Endodermal cell (in vitro differentiated cells): ENCODE measurements around the gene CEP44. TPM values are rescaled to one million over a fixed set of nuclear protein-coding genes. Genes with fewer than 3 reads are reported as not detected.

Source experiments
- DNase-seq: peaks from one replicate; pipeline ENCODE4 v3.0.0-alpha.2; 2017
- H3K27ac ChIP-seq: 2 replicates; pipeline ENCODE4 v1.5.1; 2013; ENCODE audit warnings: mild to moderate bottlenecking, low read depth, low read length, moderate library complexity
- H3K27me3 ChIP-seq: 2 replicates; pipeline ENCODE4 v1.6.1; 2013; ENCODE audit warnings: mild to moderate bottlenecking, low read length, moderate library complexity; ENCODE audit not compliant: insufficient read depth, control insufficient read depth, poor library complexity, severe bottlenecking
- H3K36me3 ChIP-seq: 2 replicates; pipeline ENCODE4 v1.7.0; 2013; ENCODE audit warnings: mild to moderate bottlenecking, low read length, moderate library complexity; ENCODE audit not compliant: control insufficient read depth, insufficient read depth
- H3K4me1 ChIP-seq: one replicate; pipeline ENCODE4 v1.7.0; 2013; ENCODE audit warnings: low read length; ENCODE audit not compliant: control insufficient read depth, insufficient read depth
- H3K4me3 ChIP-seq: 2 replicates; pipeline ENCODE4 v1.5.1; 2013; ENCODE audit warnings: mild to moderate bottlenecking, low read length, moderate library complexity
- H3K9ac ChIP-seq: 2 replicates; pipeline ENCODE4 v1.6.1; 2013; ENCODE audit warnings: mild to moderate bottlenecking, low read length, moderate library complexity; ENCODE audit not compliant: poor library complexity, severe bottlenecking; ENCODE audit errors: extremely low read depth
- H3K9me3 ChIP-seq: 2 replicates; pipeline ENCODE4 v1.6.1; 2013; ENCODE audit warnings: mild to moderate bottlenecking, low read length, moderate library complexity; ENCODE audit not compliant: control insufficient read depth
- H3K27ac Mint-ChIP-seq: 2 replicates; pipeline ENCODE4 v1.8.0; 2020; ENCODE audit warnings: mixed read lengths
- H3K27me3 Mint-ChIP-seq: 2 replicates; pipeline ENCODE4 v1.8.0; 2021; ENCODE audit warnings: mild to moderate bottlenecking, mixed read lengths; ENCODE audit not compliant: insufficient read depth
- H3K36me3 Mint-ChIP-seq: 2 replicates; pipeline ENCODE4 v1.8.0; 2020; ENCODE audit warnings: low read depth, mixed read lengths
- H3K4me1 Mint-ChIP-seq: 2 replicates; pipeline ENCODE4 v1.8.0; 2020; ENCODE audit warnings: mixed read lengths
- H3K4me3 Mint-ChIP-seq: 2 replicates; pipeline ENCODE4 v1.8.0; 2020; ENCODE audit warnings: mild to moderate bottlenecking, moderate library complexity, mixed read lengths
- H3K9me3 Mint-ChIP-seq: 2 replicates; pipeline ENCODE4 v1.8.0; 2020; ENCODE audit warnings: mild to moderate bottlenecking, mixed read lengths
- whole genome bisulfite sequencing, 2 experiments: methylation state at CpG; one replicate each; pipeline versions ENCODE4 v1.1.5 to v1.1.7; 2013; ENCODE audit warnings: missing lambda C conversion rate in 2 of 2, mixed read lengths in 1 of 2; ENCODE audit not compliant: insufficient coverage in 1 of 2, insufficient read length in 1 of 2; 5-methylcytosine and 5-hydroxymethylcytosine counted together
- total RNA-seq, 2 donors: library from RNA; stranded (reverse); fragmentation: NEBNext Ultra II Directional in 1 of 2; extraction: Animal tissue kit (Norgen Biotek cat#: 25700) in 1 of 2; gene quantifications; 2 replicates in 1 of 2; 3 replicates in 1 of 2; pipeline ENCODE4 v1.2.1, GENCODE V29; 2021
- TF ChIP-seq, protein P1 (sequence below): fragments of 200-600 bp; sonication (generic); conservative IDR thresholded peaks from 2 replicates; pipeline ENCODE4 v1.5.0; 2021; ENCODE audit warnings: antibody characterized with exemption, mild to moderate bottlenecking

Gene CEP44
- total RNA-seq, 2 donors from 2014 or later = 21.5 to 24.9 TPM

DNA sequence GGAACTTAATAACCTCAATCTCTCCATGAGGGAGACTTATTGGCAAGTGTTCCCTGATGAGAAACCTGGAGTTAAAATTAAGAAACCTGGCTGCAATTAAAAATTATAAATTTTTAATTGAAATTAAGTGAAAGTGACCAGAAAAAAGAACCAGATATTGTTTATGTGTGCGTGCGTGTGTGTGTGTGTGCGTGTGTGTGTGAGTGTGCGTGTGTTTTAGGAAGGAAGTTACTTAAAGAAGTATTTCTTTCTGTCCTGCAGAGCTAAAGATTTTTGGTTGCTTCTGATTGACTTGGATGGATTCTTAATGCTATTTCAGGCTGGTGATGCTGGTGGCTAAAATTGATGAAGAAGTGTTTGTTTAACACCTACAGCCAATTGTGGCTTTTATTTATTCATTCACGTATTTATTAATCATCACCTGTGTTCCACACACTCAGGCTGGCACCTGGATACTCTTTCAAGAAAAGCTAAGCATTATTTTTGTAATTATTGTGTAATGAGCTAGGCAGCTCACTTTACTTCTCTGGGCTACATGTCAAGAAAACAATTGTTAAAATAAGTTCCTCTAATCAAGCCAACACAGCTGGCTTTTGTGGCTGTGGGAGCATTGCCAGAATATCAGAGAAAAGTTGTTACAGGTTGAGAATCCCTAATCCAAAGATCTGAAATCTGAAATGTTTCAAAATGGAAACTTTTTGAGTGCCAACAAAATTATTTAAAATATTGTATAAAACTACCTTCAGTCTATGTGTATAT lies 68.5 kb downstream of the CEP44 start:
- no peak overlapping the region for H3K4me3 Mint-ChIP-seq
- no peak for DNase-seq
- H3K36me3 Mint-ChIP-seq = peaks cover 1% of the 10 kb centered on the region
- H3K9ac ChIP-seq = no peak overlapping the region
- H3K27ac Mint-ChIP-seq = no peak overlapping the region
- H3K4me3 ChIP-seq = no peak overlapping the region
- peaks cover 16% of the 10 kb centered on the region for H3K4me1 Mint-ChIP-seq
- H3K27me3 ChIP-seq = no peaks in the 10 kb centered on the region
- no peak overlapping the region for H3K27ac ChIP-seq
- H3K36me3 ChIP-seq = no peaks in the 10 kb centered on the region
- peaks cover 17% of the 10 kb centered on the region for H3K9me3 ChIP-seq
- H3K27me3 Mint-ChIP-seq = peaks cover 8% of the 10 kb centered on the region
- TF ChIP-seq, protein P1, sequence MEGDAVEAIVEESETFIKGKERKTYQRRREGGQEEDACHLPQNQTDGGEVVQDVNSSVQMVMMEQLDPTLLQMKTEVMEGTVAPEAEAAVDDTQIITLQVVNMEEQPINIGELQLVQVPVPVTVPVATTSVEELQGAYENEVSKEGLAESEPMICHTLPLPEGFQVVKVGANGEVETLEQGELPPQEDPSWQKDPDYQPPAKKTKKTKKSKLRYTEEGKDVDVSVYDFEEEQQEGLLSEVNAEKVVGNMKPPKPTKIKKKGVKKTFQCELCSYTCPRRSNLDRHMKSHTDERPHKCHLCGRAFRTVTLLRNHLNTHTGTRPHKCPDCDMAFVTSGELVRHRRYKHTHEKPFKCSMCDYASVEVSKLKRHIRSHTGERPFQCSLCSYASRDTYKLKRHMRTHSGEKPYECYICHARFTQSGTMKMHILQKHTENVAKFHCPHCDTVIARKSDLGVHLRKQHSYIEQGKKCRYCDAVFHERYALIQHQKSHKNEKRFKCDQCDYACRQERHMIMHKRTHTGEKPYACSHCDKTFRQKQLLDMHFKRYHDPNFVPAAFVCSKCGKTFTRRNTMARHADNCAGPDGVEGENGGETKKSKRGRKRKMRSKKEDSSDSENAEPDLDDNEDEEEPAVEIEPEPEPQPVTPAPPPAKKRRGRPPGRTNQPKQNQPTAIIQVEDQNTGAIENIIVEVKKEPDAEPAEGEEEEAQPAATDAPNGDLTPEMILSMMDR = no peak
- H3K4me1 ChIP-seq = peaks cover 12% of the 10 kb centered on the region
- H3K9me3 Mint-ChIP-seq = peaks cover 16% of the 10 kb centered on the region
- WGBS, 2 experiments = 66 to 75% methylated on average over 5 of the region's 5 CpGs

DNA sequence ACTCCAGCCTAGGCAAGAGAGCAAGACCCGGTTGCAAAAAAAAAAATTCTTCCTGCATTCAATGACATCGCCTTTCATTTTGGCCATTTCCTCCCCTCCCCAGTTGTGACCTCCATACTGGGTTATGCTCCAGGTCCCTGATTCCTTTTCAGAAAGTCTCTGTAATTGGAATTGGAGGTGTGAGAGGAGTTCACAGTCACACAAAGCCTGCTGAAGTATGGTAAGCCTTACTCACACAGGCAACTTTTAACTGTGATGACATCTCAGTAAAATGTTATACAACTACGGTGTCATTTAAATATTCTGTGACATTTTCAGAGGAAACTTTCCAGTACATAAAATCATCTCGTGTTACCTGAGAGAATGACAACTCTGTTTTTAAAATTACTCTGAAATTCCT lies 73.6 kb downstream of the CEP44 start:
- no peak overlapping the region for H3K27ac ChIP-seq
- Mint-ChIP-seq H3K27ac (no peak overlapping the region), H3K4me1 (peaks cover 7% of the 10 kb centered on the region), H3K9me3 (peaks cover 10% of the 10 kb centered on the region), H3K4me3 (no peak overlapping the region), H3K27me3 (no peaks in the 10 kb centered on the region), H3K36me3 (no peaks in the 10 kb centered on the region)
- H3K27me3 ChIP-seq = no peaks in the 10 kb centered on the region
- H3K36me3 ChIP-seq = no peaks in the 10 kb centered on the region
- no peak for DNase-seq
- TF ChIP-seq, protein P1 = no peak
- H3K4me3 ChIP-seq = no peak overlapping the region
- 95 to 100% methylated on average over 1 to 4 of the region's 4 CpGs for WGBS, 2 experiments
- H3K9me3 ChIP-seq = no peaks in the 10 kb centered on the region
- no peak overlapping the region for H3K9ac ChIP-seq
- H3K4me1 ChIP-seq = peaks cover 4% of the 10 kb centered on the region

DNA sequence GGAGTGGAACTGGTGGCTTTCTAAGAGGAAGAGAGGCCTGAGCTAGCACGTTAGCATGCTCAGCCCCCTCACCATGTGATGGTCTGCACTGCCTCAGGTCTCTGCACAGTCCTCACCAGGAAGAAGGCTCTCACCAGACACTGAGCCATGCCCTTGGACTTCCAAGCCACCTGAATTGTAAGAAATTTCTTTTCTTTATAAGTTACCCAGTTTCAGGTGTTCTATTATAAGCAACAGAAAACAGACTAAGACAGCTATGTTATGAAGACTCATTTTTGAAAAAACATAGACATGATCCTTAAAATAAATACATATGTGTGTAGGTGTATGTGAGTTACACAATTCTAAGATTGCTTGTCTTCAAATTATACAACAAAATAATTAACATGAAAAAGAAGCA lies 74.7 kb downstream of the CEP44 start:
- no peak overlapping the region for H3K27ac Mint-ChIP-seq
- WGBS, 2 experiments = 87 to 100% methylated on average over 1 of the region's 1 CpG

More for the DNA sequence above, 74.7 kb downstream of the CEP44 start:
- Histone ChIP-seq H3K9ac (no peak overlapping the region), H3K27ac (no peak overlapping the region), H3K27me3 (no peaks in the 10 kb centered on the region), H3K9me3 (no peaks in the 10 kb centered on the region), H3K4me3 (no peak overlapping the region), H3K36me3 (no peaks in the 10 kb centered on the region), H3K4me1 (peaks cover 4% of the 10 kb centered on the region)
- H3K27me3 Mint-ChIP-seq = no peaks in the 10 kb centered on the region
- no peak for DNase-seq
- TF ChIP-seq, protein P1 = no peak
- H3K4me3 Mint-ChIP-seq = no peak overlapping the region
- peaks cover 5% of the 10 kb centered on the region for H3K4me1 Mint-ChIP-seq
- no peaks in the 10 kb centered on the region for H3K36me3 Mint-ChIP-seq
- peaks cover 10% of the 10 kb centered on the region for H3K9me3 Mint-ChIP-seq
